IMR-90 (cell line): ENCODE data around the gene RIMOC1.

Source experiments
- BHLHE40 ChIP-seq: fragments of 150-350 bp; IDR thresholded peaks from 2 replicates; pipeline ENCODE4 v1.6.1; 2016; ENCODE audit warnings: mild to moderate bottlenecking, low read depth, low read length
- CTCF ChIP-seq: conservative IDR thresholded peaks from 2 replicates; pipeline ENCODE4 v1.5.1; 2012; ENCODE audit warnings: mild to moderate bottlenecking, low read depth, low read length, improper control_type of control experiment
- MAZ ChIP-seq: IDR thresholded peaks from 2 replicates; pipeline ENCODE4 v1.6.1; 2012; ENCODE audit warnings: low read depth, mild to moderate bottlenecking, low read length, improper control_type of control experiment, moderate library complexity, borderline replicate concordance
- POLR2A ChIP-seq: IDR thresholded peaks from 2 replicates; pipeline ENCODE4 v1.6.1; 2012; ENCODE audit warnings: mild to moderate bottlenecking, low read depth, low read length
- RAD21 ChIP-seq: IDR thresholded peaks from 2 replicates; pipeline ENCODE4 v1.6.1; 2012; ENCODE audit warnings: low read length, improper control_type of control experiment
- RCOR1 ChIP-seq: IDR thresholded peaks from 2 replicates; pipeline ENCODE4 v1.6.1; 2012; ENCODE audit warnings: mild to moderate bottlenecking, low read length, improper control_type of control experiment; ENCODE audit not compliant: insufficient replicate concordance
- RFX5 ChIP-seq: IDR thresholded peaks from 2 replicates; pipeline ENCODE4 v1.8.0; 2012; ENCODE audit warnings: low read depth, mild to moderate bottlenecking, low read length, moderate library complexity
- SMC3 ChIP-seq: fragments of 150-350 bp; IDR thresholded peaks from 2 replicates; pipeline ENCODE4 v1.6.1; 2016; ENCODE audit warnings: low read depth, mild to moderate bottlenecking, antibody characterized with exemption, low read length, moderate library complexity
- USF2 ChIP-seq: fragments of 150-350 bp; IDR thresholded peaks from 2 replicates; pipeline ENCODE4 v1.6.1; 2017; ENCODE audit warnings: mild to moderate bottlenecking, antibody characterized with exemption, low read length, low read depth

GRCh38 chr5:41871852-41872251, 32.3 kb upstream of the RIMOC1 start:
- TF ChIP-seq RAD21 (no peak), SMC3 (no peak), CTCF (no peak), POLR2A (no peak), BHLHE40 (no peak), USF2 (no peak; the same call in 1 of the 2 replicates), RFX5 (no peak), MAZ (no peak), RCOR1 (no peak)
